OCI-LY3 (cell line): ENCODE measurements around the gene STYXL1.

Source experiments
- EZH2phosphoT487 ChIP-seq: fragments of 200-600 bp; shearing (Covaris generic); IDR thresholded peaks from 2 replicates; pipeline ENCODE4 v1.6.1; 2018; ENCODE audit warnings: antibody characterized with exemption, mixed run types, low read depth
- TF ChIP-seq, protein P1 (sequence below): fragments of 200-600, 300-600 bp; sonication (generic); IDR thresholded peaks from 2 replicates; pipeline ENCODE4 v1.5.1; 2014; ENCODE audit warnings: antibody characterized with exemption, low read length, low read depth

DNA sequence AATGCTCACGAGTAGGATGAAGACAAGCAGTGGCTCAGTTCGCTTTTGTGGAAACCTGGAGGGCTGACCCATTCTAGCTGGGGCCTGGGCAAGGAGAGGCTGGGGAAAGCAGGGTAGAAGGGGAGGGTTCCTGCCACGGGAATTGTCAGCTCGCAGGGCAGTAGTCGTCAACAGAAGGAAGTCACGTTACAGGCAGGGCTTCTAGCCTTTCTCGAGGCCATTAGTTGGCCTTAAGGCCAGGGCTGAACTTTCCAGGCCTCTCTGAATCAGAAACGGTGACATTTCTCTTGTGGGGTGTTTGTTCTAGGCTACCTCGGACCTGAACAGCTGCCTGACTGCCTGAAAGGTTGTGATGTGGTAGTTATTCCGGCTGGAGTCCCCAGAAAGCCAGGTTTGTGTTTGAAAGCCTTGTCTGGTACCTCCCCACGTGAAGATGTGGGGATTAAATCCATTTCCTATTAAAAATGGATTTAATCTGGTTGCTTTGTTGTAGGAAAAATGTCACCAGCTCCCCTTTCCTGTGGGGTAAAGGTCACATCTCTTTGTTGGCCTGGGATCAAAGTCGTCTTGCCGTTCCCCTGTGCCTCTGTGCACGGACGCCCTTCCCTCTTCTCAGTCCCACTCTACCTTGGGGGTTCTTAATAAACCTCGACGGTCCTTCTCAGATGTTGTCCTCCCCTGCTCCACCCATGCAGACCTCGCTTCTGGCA is 9.5 kb upstream of the STYXL1 start:
- TF ChIP-seq, protein P1, sequence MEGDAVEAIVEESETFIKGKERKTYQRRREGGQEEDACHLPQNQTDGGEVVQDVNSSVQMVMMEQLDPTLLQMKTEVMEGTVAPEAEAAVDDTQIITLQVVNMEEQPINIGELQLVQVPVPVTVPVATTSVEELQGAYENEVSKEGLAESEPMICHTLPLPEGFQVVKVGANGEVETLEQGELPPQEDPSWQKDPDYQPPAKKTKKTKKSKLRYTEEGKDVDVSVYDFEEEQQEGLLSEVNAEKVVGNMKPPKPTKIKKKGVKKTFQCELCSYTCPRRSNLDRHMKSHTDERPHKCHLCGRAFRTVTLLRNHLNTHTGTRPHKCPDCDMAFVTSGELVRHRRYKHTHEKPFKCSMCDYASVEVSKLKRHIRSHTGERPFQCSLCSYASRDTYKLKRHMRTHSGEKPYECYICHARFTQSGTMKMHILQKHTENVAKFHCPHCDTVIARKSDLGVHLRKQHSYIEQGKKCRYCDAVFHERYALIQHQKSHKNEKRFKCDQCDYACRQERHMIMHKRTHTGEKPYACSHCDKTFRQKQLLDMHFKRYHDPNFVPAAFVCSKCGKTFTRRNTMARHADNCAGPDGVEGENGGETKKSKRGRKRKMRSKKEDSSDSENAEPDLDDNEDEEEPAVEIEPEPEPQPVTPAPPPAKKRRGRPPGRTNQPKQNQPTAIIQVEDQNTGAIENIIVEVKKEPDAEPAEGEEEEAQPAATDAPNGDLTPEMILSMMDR: no peak
- TF ChIP-seq EZH2phosphoT487: no peak
